ENCODE results near the gene C19orf53.
A peak's percentile ranks its signal among the peaks of the same experiment; 100 is the strongest.

C19orf53 gene

GRCh38 chr19:13734751-13735150 lies 39.5 kb upstream of the C19orf53 start:
- TF ChIP-seq CTCF (IDR thresholded peaks at IDR 0.05) (no peak), ZFX (IDR thresholded peaks at IDR 0.05; ENCODE audit: borderline replicate concordance) (no peak)
- H3K27ac ChIP-seq, result no peak overlapping the region

GRCh38 chr19:13738073-13738472 lies 36.2 kb upstream of the C19orf53 start:
- no peak overlapping the region for H3K27ac ChIP-seq

GRCh38 chr19:13741893-13742292 lies 32.4 kb upstream of the C19orf53 start:
- no peak overlapping the region for H3K27ac ChIP-seq
- no peak for TF ChIP-seq ZFX (IDR thresholded peaks at IDR 0.05; ENCODE audit: borderline replicate concordance)
- no peak for TF ChIP-seq CTCF (IDR thresholded peaks at IDR 0.05)

More at GRCh38 chr19:13738073-13738472, 36.2 kb upstream of the C19orf53 start:
- no peak for TF ChIP-seq ZFX (IDR thresholded peaks at IDR 0.05; ENCODE audit: borderline replicate concordance)
- no peak for TF ChIP-seq CTCF (IDR thresholded peaks at IDR 0.05)

- no peak overlapping the region for H3K27ac ChIP-seq
- no peak for TF ChIP-seq CTCF (IDR thresholded peaks at IDR 0.05)
- no peak for TF ChIP-seq ZFX (IDR thresholded peaks at IDR 0.05; ENCODE audit: borderline replicate concordance)
These were observed 31.5 kb upstream of the C19orf53 start for GRCh38 chr19:13742756-13743155.

GRCh38 chr19:13744174-13744573 lies 30.1 kb upstream of the C19orf53 start:
- no peak for TF ChIP-seq CTCF (IDR thresholded peaks at IDR 0.05)
- no peak for TF ChIP-seq ZFX (IDR thresholded peaks at IDR 0.05; ENCODE audit: borderline replicate concordance)

GRCh38 chr19:13747098-13747453 lies 27.2 kb upstream of the C19orf53 start:
- TF ChIP-seq CTCF (IDR thresholded peaks at IDR 0.05), result no peak
- no peak for TF ChIP-seq ZFX (IDR thresholded peaks at IDR 0.05; ENCODE audit: borderline replicate concordance)
- H3K27ac ChIP-seq, result peak overlapping the region; percentile 83

More at GRCh38 chr19:13744174-13744573, 30.1 kb upstream of the C19orf53 start:
- H3K27ac ChIP-seq, result no peak overlapping the region

GRCh38 chr19:13748169-13748828 lies 26.0 kb upstream of the C19orf53 start:
- no peak for TF ChIP-seq CTCF (IDR thresholded peaks at IDR 0.05)
- no peak for TF ChIP-seq ZFX (IDR thresholded peaks at IDR 0.05; ENCODE audit: borderline replicate concordance)
- peak overlapping the region; percentile 83 for H3K27ac ChIP-seq
